Tibial nerve (tissue), 4 donors: ENCODE measurements around the gene GLRA2.

Experiments
- EP300 ChIP-seq, 2 donors: sonication (generic); formaldehyde crosslinking; IDR thresholded peaks; one replicate each; pipeline ENCODE4 v1.6.1; 2017; ENCODE audit warnings: antibody characterized with exemption in 2 of 2, mild to moderate bottlenecking in 1 of 2
- TF ChIP-seq, protein P1 (sequence below), 5 experiments: fragments of 200-600 bp in 3 of 5; fragments of 450-650 bp in 2 of 5; sonication (generic) in 3 of 5; IDR thresholded peaks; one replicate each; pipeline ENCODE4 v1.5.1; 2016 to 2019; ENCODE audit warnings: antibody characterized with exemption in 5 of 5, mild to moderate bottlenecking in 3 of 5, moderate library complexity in 2 of 5

GRCh38 chrX:14694611-14695010 lies 165.3 kb downstream of the GLRA2 start:
- TF ChIP-seq EP300 (IDR thresholded peaks at IDR 0.05), result no peak
- TF ChIP-seq, protein P1, sequence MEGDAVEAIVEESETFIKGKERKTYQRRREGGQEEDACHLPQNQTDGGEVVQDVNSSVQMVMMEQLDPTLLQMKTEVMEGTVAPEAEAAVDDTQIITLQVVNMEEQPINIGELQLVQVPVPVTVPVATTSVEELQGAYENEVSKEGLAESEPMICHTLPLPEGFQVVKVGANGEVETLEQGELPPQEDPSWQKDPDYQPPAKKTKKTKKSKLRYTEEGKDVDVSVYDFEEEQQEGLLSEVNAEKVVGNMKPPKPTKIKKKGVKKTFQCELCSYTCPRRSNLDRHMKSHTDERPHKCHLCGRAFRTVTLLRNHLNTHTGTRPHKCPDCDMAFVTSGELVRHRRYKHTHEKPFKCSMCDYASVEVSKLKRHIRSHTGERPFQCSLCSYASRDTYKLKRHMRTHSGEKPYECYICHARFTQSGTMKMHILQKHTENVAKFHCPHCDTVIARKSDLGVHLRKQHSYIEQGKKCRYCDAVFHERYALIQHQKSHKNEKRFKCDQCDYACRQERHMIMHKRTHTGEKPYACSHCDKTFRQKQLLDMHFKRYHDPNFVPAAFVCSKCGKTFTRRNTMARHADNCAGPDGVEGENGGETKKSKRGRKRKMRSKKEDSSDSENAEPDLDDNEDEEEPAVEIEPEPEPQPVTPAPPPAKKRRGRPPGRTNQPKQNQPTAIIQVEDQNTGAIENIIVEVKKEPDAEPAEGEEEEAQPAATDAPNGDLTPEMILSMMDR (IDR thresholded peaks at IDR 0.05), result no peak
